Measurements from ENCODE around the gene DUSP6.

Gene DUSP6

GRCh38 chr12:89328151-89329030 is 23.9 kb downstream of the DUSP6 start:
- DNase-seq = no peak

DNA sequence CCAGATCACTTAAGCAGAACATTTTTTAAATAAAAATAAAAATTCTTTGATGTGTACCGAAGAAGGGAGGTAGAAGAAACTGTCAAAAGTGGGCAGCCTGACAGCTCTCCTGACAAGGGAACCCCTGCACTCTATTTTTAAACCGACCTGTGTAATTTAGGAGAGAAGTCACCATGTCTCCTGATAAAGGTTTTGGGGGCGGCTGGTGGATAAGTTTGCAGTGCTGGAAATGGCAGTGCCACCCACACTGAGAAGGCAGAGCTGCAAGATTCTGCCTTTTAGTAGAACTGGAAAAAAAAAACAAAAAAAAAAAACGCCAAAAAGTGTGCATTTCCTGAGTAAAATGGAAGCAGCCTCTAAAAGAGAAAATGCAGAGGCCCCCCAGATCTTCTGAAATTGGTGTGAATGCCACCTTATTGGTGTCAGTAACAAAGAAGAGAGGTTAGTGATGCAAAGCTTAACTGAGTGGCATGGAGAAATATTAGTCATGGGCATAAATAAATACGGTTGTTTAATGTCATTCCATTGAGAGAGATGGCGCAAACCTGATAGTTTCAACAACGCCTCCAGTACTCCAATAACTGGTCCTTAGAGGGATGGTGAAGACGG is 24.7 kb downstream of the DUSP6 start:
- DNase-seq = no peak

GRCh38 chr12:89326239-89327040 is 25.9 kb downstream of the DUSP6 start:
- DNase-seq = no peak

DNA sequence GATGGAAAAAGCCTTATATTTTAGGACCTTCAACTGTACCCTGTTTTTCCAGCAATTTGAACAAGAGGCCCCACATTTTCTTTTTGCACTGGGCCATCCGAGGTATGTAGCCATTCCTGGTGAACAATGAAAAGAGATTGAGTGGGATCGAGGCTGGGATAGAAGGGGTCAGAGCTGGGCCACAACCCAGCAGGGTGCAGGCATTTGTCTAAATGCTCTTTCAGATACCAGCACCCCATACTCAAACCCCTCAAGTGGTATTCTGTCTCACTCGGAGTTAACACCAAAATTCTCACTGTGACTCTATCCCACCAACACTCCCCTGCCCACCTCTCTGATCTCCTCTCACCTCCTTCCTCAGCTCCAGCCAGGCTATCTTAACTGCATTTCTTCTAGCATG is 26.8 kb downstream of the DUSP6 start:
- no peak for DNase-seq

GRCh38 chr12:89324437-89324836 is 27.9 kb downstream of the DUSP6 start:
- no peak for DNase-seq

GRCh38 chr12:89323568-89324218 is 28.6 kb downstream of the DUSP6 start:
- no peak for DNase-seq

DNA sequence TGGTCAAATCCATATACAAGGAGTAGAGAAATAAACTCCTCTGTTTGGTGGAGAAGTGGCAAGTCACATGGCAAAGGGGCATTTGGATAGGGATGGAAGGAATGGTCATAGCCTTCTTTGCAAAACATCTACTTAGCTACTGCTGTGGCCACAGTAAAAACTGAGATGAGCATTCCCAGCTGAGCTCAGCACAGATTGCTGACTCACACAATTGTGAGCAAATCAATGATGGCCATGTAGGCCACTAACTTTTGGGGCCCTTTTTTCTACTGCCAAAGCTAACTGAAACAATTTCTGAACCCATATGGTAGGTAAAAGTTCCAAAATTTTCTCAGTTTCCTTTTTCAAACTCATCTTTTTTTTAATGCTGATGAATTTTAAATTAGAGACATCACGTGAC is 31.6 kb downstream of the DUSP6 start:
- no peak for DNase-seq

DNA sequence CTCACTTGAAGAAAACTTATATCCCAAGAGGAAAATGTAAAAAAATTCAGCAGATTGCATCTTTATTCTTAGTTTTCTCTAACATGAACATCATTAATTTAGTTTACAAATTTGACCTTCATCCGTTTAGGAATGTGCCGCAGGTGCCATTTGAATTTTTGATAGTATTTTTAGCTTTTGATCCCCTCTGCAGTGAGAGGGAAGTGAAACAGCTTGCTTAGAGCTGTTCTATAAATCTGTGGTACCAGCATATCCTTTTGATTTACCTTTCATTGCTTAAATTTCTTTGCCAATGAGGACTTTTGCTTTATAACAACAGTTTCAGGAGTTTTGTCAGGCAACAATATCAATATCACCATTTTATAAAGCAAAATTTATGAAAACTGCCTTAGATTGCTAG is 32.7 kb downstream of the DUSP6 start:
- DNase-seq = no peak

DNA sequence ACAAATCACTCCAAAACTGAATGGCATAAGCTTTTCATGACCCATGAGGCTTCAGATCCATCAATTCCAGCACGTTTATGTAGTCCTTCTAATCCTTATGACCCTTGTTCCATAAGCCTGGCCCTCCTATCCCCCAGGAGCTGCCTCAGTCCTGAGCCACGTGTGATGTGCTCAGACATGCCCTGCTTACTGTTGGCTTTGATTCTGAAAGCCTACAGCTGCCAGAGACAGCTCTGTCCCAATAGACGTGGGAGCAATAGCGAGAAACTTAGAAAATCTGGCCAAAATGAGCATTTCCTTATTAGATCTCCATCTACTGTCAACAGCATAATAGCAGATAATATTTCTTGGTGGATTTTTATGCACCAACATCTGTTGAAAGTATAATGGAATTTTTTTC is 33.2 kb downstream of the DUSP6 start:
- DNase-seq = no peak

- no peak for DNase-seq
Measured at GRCh38 chr12:89316705-89317139, 35.6 kb downstream of the DUSP6 start.

- no peak for DNase-seq
Measured at GRCh38 chr12:89314060-89314761, 38.1 kb downstream of the DUSP6 start.

DNA sequence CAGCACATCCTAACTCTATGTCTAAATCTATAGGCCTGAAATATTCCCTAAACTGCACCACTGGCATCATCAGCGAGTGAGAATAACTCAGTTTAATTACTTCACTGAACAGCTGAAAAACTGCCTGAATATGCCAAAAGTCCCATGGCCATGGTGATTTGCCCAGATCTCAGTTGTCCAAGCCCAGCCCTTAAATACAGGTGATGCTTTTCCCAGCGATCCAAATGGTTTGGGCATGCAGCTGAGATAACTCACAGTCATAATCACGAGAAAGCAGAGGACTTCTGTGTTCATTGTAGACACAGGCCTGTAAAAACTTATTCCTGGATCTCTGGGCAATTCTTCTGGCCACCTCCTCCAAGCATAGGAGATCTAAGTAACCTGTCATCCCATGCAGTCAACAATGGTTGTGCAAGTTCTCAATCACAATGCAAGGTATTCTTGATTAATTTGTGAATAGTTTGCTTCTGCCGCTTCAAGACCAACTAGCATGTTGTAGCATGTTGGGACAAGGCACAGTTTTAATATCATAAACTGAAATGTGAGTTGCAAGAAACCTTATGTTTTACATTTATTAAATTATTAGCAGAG is 40.5 kb downstream of the DUSP6 start:
- DNase-seq = no peak

GRCh38 chr12:89309815-89310214 is 42.5 kb downstream of the DUSP6 start:
- no peak for DNase-seq

GRCh38 chr12:89309440-89309802 is 42.9 kb downstream of the DUSP6 start:
- no peak for DNase-seq

- peak; percentile 17 for DNase-seq
Measured at GRCh38 chr12:89307474-89308253, 44.6 kb downstream of the DUSP6 start.

- DNase-seq = no peak
Measured at GRCh38 chr12:89306827-89307473, 45.4 kb downstream of the DUSP6 start.

DNA sequence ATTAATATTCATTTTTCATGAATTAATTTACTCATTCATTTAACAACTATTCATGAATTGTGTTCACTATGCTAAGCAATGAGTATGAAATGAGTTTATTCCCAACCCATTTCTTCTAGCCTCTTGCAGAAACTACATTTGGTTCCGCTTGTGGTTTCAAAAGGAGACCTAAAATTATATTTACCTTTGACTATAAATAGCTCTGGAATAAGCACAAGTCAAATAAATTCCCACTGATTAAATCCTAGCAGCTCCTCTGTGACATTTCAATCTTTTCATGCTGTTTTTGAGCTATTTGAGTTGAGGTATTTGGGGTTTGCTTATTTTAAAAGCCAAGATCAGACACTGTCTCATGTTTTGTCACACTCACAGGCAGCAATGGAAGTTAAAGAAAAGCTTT is 46.9 kb downstream of the DUSP6 start:
- no peak for DNase-seq

DNA sequence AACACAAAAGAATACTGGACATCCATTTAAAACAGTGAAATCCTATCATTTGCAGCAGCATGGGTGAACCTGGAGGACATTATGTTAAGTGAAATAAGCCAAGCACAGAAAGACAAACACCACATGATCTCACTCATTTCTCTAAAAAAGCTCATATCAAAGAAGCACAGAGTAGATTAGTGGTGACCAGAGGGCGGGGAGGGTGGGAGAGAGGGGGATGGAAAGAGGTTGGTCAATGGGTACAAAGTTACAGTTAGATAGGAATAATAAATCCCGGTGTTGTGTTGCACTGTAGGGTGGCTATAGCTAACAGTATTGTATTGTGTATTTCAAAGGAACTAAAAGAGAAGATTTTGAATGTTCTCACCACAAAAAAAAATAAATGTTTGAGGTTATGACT is 52.4 kb downstream of the DUSP6 start:
- DNase-seq = no peak

- no peak for DNase-seq
Measured at GRCh38 chr12:89299417-89299816, 52.9 kb downstream of the DUSP6 start.

All from NCI-H2029 (cell line).